ENCODE measurements around the gene UBA6. TPM values are rescaled to one million over a fixed set of nuclear protein-coding genes. Genes with fewer than 3 reads are reported as not detected.
"Not testable (repeated sequence)": the region's sequence is repeated elsewhere in the genome, so short reads cannot be mapped to it uniquely, and the experiment has no call there.

Gene UBA6
- total RNA-seq, 1 experiment from 2014 or later = 140 TPM

DNA sequence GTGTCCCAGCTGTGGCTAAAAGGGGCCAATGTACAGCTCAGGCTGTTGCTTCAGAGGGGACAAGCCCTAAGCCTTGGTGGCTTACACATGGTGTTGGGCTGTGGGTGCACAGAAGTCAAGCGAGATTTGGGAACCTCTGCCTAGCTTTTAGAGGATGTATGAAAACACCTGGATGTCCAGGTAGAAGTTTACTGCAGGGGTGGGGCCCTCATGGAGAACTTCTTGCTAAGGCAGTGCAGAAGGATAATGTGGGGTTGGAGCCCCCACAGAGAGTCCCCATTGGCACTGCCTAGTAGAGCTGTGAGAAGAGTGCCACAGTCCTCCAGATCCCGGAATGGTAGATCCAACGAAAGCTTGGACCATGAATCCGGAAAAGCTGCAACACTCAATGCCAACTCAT lies 40.5 kb downstream of the UBA6 start:
- no peak for DNase-seq (ENCODE audit: low read depth)

DNA sequence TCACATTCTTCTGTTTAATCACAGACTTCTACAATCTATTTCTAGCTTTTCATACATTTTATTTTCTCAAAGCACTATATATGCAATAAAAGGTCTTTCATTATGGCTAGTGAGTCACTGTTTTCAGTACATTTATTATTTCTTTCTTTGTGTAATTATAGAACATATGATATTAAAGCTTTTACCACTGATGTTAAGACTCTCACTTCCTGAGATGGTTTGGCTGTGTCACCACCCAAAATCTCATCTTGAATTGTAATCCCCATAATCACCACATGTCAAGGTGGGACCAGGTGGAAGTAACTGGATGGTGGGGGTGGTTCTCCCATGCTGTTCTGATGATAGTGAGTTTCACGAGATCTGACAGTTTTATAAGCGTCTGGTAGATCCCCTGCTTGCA lies 41.9 kb downstream of the UBA6 start:
- DNase-seq (ENCODE audit: low read depth) = no peak

DNA sequence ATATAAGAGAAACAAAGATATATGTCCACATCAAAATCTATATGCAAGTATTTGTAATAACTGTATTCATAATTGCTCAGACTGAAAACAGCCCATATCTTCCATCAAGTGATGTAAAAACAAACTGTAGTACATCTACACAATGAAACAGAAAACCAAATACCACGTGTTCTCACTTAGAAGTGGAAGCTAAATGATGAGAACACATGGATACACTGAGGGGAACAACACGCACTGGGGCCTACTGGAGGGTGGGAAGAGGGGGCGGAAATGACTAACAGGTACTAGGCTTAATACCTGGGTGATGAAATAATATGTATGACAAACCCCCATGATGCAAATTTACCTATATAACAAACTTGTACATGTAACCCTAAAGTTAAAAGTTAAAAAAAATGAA lies 42.7 kb downstream of the UBA6 start:
- DNase-seq (ENCODE audit: low read depth) = no peak

DNA sequence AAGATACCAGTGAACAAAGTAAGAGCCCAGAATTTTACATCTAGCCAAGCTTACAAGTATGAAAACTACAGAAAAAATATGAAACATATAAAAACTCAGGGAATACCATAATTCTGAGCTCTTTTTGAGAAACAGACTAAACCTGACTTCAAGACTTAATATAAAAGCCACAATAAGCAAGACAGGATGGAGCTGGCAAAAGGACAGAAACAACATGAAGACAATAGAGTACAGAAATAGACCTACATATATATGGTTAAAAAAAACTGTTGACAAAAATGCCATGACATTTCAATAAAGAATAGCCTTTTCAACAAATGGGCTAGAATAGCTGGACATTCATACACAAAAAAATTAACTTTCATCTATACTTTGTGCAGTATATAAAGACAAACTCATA lies 49.4 kb downstream of the UBA6 start:
- no peak for DNase-seq (ENCODE audit: low read depth)

DNA sequence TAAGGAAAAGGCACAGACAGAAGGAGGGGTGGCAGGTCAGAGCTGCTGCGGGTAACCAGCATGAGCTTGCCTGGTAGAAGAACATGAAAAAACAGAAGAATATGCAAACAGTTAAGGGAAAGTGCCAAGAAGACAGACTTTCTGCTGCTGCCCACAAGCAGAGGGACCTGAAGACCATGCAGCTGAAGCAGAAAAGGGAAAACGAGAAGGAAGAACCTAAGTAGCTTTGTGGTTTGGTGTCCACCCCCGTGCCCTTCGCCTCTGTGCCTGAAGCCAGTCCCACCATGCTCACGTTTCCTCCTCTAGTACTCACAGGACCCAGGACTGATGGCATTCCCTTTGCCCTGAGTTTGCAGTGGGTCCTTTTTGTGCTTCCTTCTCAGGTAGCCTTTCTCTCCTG lies 62.8 kb downstream of the UBA6 start:
- no peak for DNase-seq (ENCODE audit: low read depth)

DNA sequence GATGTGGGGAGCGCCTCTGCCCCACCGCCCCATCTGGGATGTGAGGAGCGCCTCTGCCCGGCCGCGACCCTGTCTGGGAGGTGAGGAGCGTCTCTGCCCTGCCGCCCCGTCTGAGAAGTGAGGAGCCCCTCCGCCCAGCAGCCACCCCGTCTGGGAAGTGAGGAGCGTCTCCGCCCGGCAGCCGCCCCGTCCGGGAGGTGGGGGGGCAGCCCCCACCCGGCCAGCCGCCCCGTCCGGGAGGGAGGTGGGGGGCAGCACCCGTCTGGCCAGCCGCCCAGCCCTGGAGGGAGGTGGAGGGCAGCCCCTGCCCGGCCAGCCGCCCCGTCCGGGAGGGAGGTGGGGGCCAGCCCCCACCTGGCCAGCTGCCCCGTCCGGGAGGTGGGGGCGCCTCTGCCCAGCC lies 64.0 kb downstream of the UBA6 start:
- DNase-seq (ENCODE audit: low read depth) = not testable (repeated sequence)

DNA sequence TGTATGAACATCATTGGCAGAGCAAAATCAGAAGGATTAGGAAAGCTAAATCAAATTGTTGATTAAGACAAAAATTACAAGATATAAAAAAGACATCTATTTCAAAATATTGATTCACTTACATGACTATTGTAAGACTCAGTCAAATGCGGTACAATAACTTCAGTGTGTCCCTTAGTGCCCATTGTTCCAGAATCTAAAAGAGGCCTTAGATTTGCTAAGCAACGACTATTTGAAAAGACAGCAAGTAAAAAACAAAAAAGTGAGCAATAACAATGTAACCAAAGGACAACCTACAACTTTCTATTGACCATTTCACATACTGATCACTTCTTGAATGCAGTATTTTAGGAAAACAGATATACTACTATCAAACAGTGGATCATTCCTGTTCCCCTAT lies 65.6 kb downstream of the UBA6 start:
- no peak for DNase-seq (ENCODE audit: low read depth)

DNA sequence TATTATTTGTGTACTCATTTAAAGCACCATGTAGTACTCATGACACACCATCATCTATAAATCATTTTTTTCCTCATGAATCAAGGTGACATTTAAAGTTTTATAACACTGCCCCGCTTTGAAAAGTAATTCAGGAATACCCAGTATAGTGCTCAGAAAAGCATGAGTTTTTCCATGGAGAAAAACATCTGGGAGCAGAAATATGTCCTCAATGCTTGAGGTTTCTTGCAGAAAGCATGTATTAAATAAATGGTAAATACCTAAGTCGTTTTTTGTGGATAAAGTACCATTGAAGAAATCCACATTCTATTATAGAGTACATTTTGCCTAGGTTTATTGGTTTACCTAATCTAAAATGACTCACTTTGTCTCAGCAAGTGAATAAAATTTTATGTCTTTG lies 66.2 kb downstream of the UBA6 start:
- DNase-seq (ENCODE audit: low read depth) = no peak

DNA sequence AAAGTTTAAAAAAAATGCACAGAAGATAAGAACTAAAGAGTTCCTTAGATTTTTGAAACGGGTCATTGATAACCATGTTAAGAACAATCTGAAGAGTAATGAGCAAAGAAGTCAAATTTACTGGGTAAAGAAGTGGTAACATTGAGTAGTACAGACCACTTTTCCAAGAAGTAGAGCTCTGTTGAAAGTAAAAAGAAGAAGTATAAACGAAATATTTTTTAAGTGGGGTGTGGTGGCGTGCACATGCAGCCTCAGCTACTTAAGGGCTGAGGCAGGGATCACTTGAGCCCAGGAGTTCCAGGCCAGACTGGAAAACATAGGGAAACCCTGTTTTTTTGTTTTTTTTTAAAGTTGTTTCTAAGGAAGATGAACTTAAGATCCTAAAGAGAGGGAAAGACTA lies 68.5 kb downstream of the UBA6 start:
- DNase-seq (ENCODE audit: low read depth) = no peak

DNA sequence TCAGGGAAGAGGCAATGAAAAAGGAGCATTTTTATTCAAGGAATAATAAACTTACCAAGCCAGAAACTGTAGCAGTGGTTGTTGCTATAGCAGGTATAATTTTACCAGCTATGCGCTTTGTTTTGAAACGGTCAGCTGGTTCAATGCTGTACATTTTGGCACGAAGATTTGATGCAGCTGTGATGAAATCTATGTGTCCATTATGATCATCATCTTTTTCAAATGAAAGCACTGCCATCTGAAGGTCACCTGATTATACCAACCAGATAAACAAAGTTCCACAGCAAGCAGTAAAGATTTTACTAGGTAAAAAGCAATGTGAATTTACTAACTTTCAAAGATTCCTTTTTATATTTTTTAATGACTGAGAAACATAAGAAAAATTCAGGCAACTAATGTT lies 76.0 kb downstream of the UBA6 start:
- DNase-seq (ENCODE audit: low read depth) = no peak

DNA sequence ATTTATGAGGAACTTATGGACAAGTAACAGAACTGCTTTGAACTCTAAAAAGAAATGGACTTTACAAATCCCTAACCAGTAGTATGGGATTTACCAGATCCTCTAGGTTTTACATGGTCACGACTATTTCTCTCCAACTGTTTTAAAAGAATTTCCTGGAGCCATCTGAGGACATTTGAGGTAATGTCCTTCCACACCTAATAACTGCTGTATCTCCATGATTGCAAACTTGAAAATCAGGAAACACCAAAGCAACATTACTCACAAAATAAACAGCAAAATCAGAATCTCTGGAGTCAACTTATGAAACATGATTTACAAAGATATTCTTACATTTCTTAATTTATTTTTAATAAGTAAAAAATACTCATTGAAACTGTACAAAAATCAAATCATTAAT lies 84.5 kb downstream of the UBA6 start:
- DNase-seq (ENCODE audit: low read depth) = no peak

DNA sequence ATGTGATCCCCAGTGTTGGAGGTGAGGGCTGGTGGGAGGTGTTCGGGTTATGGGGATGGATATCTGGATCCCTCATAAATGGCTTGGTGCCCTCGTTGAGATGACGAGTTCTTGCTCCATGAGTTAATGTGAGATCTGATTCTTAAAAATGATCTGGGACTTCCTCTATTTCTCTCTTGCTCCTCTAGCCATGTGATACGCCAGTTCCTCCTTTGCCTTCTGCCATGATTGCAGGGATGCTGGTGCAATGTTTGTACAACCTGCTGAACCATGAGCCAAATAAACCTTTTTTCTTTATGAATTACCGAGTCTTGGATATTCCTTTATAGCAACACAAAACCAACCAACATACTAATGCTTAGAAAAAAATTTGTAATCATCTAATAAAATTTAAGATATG lies 85.8 kb downstream of the UBA6 start:
- no peak for DNase-seq (ENCODE audit: low read depth)

DNA sequence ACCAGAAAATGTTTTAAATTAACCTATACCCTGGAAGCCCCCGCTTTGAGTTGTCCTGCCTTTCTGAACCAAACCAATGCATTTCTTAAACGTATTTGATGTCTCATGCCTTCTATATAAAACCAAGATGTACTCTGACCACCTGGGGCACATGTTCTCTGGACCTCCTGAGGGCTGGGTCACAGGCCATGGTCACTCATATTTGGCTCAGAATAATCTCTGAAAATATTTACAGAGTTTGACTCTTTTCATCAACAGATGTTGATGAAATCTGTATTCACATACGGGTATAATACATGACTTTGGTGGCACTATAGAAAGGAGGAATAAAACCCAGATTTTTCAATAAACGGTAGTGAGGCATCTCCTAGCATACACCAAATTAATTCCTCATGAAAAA lies 86.8 kb downstream of the UBA6 start:
- DNase-seq (ENCODE audit: low read depth) = no peak

DNA sequence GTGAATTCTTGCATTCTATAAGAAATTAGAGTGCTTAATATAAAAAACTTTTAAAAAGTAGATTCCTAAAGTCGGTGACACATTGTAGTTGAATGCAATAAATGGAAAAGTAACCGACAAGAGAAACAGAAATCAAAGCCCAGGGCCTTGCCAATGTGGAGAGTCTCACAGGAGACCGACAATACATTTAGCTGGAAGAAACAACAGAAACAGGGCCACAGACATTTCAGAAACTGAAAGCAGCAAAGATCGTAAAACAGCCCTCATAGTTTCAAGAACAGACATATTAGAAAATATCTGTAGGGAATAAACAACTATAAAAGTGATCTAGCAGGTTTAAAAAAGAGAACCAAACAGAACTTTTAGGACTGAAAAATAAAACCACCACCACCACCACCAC lies 92.9 kb downstream of the UBA6 start:
- no peak for DNase-seq (ENCODE audit: low read depth)

DNA sequence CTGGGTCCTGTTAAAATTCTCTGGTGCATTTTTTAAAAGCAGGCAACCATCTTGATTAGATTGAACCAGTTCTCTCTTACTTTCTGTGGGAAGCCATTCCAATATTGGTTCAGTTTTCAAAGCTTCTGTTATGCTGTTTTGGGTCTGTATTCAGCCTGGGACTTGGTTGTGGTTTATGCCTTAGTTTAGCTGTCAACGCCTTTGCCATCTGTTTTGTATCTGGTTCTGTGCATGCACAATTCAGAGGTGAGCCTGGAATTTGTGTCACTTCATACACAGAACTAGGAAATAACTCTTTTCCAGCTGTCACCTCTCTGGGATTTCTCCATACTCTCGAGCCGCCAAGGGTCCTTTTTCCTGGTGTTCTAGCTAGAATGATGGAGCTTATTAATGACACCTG lies 96.2 kb downstream of the UBA6 start:
- no peak for DNase-seq (ENCODE audit: low read depth)

DNA sequence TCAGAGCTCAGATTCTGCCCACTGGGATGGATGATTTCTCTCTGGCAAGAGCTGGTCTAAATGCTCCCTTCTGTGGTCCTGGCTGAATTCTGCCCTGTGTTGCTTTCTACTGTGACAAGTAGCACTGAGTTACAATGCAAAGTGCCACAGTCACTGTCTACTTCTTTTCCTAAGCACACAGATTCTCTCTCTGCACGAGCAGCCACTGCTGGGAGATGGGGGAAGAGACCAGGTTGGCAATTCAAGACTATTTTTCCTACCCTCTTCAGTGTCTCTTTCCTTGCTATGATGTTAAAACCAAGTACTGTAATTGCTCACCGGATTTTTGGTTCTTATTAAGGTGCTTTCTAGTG lies 97.0 kb downstream of the UBA6 start:
- no peak for DNase-seq (ENCODE audit: low read depth)

DNA sequence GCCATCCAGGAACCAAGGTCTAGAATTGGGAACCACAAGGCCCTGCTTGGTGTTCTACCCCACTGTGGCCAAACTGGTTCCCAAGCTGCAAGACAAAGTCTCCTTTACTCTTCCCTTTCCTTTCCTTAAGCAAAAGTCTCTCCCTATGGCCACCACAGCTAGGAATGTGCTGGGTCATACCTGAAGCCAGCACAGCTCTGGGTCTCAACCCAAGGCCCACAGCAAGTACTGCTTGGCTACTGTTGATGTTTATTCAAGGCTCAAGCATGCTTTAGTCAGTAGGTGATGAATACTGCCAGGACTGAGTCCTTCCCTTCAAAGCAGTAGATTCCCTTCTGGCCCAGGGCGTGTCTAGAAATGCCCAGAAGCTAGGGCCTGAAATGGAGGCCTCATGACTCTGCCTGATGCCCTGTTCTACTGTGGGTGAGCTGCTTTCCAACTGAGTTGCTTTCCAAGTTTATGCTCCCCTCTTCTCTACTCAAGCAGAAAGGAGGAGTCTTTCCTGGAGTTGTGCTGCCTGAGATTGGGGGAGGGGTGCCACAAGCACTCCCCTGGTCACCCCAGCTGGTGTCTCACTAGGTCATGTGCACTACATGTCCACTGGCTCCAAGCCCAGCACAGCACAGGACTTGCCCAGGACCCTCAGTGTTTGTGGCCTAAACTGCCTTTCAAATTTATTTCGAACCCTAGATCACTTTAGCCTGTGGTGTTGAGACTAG lies 97.5 kb downstream of the UBA6 start:
- no peak for DNase-seq (ENCODE audit: low read depth)

DNA sequence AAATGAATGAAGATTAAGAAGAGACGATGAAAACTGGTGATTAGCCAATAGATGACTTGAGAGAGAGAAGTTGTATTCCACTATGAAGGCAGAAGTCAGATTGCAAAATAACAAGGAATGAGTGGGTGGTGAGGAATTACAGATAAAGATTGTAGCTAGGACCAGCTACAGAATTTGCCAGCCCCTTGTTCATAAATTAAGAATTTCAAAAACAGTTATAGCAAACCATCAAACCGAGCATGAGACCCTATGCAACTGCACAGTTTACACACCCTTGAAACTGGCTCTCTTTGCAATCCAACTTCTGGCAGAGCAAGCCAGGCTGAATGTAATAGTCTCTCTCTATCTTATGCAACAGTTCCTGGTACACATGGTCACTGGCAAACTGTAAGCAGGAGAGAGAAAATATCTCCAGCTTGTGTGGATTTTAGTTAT lies 107.2 kb downstream of the UBA6 start:
- no peak for DNase-seq (ENCODE audit: low read depth)

DNA sequence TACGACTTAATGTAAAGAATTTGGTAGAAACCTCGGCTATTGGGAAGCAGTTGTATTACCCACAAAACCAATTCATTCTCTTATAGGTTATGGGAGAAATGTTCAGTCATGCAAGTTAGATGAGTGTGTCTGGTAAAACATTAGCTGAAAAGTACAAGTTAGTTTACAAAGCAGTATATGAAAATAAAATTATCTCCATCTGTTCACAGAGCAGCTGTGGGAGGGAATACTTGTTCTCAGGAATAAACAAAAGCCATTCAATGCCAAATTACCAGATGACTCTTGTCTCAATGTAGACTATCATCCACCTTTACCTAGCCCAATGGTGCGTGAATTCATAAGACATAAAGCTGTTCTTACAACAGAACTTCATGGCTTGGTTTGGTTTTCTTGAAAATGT lies 113.8 kb downstream of the UBA6 start:
- no peak for DNase-seq (ENCODE audit: low read depth)

DNA sequence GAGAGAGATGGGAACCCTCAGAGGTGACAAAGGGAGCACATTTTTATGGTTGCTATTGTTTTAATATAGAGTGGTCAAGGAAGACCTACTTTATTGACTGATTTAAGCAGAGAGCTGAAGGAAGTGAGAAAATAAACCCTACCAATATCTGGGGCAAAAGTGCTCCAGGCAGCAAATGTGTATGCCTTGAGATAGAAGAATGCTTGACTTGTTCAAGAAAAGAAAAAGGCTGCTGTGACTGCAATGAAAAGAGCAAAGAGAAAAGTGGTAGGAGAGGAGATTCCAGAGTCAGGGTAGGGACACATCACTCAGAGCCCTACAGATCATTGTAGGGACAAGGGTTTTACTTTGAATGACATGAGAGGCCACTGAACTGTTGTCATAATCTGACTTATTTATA lies 116.5 kb downstream of the UBA6 start:
- no peak for DNase-seq (ENCODE audit: low read depth)

DNA sequence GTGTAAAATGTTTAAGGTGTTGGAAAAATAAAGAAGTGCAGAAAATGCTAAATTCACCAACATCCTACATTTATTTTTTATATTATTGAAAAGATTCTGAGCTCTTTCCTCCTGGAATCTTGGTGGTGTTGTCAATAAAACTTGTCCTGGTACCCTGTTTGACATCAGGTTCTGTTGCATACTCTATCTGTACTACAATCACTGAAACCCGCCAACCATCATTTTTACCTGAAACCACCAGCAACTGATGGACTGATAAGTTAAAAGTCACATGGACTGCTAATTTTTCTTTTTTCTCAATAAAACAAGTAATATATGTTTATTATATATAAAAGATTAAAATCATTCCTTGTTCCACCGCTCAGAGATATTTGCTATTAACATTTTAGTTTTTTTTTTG lies 119.0 kb downstream of the UBA6 start:
- no peak for DNase-seq (ENCODE audit: low read depth)

DNA sequence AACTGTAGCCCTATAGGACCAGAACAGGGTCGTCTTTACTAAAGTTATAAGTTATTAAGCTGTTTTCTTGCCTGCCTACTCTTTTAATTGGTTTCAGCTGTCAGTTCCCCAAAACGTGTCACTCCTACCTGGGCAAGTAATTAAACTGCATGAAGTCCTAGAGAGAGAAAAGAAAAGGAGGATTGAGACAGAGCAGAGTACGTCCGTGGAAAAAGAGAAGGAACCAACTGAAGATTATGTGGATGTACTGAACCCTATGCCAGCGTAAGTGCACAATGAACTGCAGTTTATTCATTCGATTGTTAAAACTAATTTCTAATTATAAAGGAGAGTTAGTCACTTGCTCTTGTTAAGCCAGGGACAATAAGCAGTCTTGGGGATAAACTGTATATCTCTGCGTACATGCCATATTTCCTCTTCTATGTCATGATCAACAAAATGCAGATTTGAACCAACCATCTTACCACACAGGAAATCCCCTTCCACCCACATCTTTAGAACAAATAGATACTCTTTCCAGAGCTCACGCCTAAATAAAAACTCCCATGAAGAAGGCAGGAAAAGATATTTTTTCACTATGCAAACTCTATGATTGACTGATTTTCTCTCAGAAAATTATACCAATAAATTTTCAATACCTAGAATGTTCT lies 119.6 kb downstream of the UBA6 start:
- DNase-seq (ENCODE audit: low read depth) = no peak

DNA sequence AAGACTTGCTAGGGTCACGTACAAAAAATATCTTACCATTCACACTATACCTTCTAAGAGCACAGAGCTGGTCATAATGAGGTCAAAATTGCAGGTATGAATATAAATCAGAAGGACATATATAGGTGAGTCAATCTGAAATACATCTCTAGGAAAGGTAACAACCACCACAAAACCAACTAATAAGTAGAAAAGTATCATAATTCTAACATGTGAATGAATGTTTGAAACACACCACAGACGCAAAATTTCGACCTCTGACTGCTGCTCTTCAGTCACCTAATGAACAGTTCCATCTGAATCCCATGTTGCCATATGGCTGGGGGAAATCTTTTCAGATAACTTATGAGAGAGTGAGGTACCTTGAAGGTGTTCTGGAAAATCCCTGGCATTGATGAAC lies 120.4 kb downstream of the UBA6 start:
- no peak for DNase-seq (ENCODE audit: low read depth)

DNA sequence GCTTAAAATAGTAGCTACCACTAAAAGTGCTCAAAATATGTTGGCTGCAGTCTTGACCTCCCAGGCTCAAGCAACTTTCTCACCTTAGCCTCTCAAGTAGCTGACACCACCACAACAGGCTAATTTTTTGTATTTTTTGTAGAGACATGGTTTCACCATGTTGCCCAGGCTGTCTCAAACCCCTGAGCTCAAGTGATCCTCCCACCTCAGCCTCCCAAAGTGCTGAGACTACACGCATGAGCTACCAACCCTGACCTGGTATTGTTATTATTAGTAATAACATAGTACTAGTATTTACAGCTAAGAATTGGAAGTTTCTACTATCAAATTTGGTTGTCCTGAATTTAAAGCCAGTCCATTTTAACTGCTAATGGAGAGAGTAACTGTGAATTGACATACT lies 124.4 kb downstream of the UBA6 start:
- no peak for DNase-seq (ENCODE audit: low read depth)
